AG20443 (cell line): ENCODE measurements around the gene ABCB9.

Experiments used
- DNase-seq: peaks from one replicate; pipeline ENCODE4 v3.0.0; 2012; ENCODE audit warnings: low spot score, mixed read lengths

Gene ABCB9

DNA sequence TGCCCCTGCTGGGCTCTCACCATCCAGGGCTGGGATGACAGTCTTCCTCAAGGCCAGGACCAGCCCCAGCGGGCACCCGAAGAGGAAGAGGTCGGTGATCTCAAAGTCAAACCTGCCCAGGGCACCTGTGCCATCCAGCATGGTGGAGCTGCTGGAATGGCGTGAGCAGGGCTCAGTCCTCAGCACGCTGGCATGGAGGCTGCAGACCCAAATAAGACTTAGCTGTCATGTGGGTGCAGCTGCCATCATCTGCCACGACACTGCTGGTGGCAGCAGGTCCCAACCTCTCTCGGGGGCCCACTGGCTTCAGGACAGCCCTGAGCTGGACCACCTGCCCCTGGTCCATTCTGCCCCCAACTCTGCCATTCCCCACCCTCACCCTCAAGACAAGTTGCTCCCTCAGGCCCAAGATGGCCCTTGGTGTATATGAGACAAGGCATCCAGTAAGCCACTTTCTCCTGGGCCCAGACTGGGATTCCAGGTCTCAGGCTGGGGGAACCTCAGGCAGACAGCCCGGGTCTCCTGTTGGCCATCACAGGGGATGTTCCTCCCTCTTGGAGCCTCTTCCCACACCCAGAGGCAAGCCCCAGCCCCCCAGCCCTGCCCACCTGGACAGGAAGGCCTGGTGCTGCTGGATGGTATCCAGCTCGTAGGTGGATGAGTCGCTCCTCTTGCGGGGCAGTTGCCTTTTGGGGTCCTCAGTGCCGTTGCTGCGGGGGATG, 28.7 kb upstream of the ABCB9 start:
- DNase-seq = no peak

DNA sequence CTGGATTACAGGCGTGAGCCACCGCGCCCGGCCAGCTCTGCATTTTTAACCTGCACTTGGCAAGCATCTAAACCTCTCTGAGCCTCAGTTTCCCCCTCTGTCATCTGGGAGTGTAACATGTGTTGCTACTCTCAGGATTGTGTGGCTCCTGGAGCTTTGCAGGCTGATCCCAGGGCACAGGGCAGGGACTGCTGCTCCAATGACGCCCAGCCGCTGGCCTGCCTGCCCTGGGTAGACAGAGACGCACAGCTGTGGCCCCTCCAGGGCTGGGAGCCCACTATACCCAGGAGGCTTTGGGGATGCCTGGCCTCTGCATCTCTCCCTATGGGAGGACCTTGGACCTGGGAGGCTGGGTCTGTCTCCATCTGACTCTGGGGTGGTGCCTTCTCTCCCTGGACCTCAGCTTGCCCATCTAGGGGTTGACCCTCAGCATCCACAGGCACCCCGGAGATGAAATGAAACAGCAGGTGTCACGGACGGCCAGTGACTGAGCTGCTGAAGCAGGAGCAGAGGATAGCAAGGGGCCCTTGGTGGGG, 27.9 kb upstream of the ABCB9 start:
- DNase-seq = no peak

DNA sequence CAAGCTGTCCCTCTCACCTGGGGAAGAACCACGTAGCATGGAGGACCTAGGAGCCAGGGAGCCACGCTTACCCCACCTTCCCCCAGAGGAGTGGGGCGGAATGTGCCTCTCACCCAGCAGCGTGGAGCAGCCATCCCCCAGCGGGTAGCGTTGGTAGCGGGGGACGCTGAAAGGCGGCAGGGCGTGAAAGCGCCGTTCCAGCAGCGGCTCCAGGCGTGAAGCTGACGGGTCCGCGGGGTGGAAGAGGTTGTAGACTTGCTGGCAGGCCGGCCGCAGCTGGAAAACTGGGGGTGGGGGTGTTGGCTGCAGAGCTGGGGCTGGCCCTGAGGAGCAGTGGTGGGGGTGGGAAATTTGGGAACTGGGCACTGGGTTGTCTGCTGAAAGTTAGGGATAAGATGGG, 26.1 kb upstream of the ABCB9 start:
- DNase-seq = no peak

DNA sequence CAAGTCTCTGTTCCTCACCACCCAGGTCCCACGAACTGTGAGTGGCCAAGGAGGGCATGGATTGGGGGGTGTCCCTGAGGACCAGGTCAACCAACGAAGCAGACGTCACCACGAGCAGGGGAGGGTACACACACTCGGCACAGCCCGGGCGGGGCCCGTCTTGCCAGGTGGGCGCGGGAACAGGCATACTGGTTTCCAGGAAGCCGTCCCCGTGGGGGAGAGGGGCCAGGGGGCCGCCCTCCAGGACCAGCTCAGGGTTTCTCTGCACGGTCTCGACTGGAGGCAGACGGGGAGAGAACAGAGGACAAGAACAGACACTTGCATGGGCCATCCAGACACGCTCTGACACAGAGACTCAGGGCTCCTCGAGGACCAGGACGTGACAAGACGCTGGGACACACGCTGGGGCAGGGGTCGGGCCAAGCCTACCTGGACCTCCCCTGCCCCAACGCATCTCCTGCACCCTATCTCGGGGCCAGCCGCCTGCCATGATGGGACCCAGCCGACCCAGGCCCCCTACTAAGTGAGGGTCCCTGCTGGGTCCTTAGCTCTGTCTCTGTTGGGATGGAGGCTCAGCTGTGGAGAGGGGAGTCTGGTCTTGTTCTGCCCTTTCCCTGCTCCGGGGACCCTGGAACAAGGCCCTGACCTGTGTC, 25.5 kb upstream of the ABCB9 start:
- DNase-seq = no peak

DNA sequence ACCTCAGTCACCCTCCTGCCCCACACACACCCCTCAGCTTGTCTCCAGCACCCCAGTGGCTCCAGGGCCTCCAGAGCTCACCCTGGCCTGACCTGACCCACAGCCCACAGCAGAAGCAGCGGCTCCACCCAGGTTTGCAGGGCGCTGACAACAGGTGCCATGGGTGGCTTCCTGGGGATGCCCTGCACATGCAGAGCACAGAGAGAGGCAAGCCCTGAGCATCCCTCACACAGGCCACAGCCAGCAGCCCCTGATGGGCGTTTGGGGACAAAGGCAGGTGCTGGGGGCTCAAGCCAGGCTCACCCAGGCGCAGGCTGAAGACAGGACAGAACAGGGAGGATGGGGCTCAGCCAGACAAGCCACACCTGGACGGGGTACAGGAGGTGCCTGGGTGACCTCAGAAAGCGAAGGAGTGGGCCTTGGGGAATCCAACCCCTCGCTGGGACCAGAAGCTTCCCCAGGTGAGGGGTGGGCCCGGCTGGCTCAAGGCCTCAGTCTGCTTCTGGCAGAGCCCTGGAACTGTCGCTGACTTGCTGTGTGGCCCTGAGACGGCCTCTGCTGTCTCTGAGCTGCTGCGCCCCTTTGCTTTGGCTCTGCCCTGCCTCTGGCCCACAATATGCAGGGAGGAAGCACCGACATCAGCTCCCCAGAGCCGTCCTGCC, 24.8 kb upstream of the ABCB9 start:
- DNase-seq = no peak

DNA sequence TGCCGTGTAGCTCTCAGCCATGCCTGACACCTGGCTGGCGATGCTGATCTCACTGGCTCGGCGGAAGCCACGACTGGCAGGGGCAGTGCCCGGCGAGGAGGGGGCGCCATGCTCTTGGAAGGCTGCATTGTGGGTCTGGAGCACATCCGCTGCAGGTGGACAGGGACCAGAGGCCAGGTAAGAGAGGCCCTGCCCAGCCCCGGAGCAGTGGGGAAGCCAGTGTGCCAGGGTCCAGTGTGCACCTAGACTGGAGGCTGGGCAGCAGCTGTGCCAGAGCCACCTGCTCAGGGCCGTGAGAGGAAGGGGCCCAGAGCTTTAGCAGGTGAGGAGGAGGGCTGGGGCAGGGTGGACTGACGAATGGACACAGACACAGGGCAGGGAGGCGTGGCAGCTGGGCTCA, 24.3 kb upstream of the ABCB9 start:
- DNase-seq = no peak

DNA sequence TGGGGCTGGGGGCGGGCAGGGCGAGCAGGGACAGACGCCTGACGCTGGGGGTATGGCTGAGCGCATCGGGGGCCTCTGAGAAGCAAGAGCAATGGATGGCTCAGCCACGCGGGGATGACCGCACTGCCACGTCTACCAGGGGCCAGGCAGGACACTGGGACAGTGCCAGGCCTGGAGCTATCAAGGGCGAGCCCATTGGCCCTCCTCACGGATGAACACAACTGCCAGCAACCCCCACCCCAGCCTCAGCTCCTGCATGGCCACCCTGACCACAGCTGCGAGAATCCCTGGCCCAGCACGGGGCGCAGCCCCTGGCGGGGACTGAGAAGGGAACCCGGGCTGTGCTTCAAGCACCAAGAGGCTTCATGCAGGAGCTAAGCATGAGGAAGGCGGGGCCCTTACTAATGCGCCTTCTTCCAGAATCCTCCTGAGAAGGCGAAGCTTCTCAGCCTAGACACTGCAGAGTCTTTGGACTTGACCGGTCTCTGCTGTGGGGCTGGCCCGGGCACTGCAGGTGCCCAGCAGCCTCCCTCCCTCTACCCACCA, 23.7 kb upstream of the ABCB9 start:
- no peak for DNase-seq

DNA sequence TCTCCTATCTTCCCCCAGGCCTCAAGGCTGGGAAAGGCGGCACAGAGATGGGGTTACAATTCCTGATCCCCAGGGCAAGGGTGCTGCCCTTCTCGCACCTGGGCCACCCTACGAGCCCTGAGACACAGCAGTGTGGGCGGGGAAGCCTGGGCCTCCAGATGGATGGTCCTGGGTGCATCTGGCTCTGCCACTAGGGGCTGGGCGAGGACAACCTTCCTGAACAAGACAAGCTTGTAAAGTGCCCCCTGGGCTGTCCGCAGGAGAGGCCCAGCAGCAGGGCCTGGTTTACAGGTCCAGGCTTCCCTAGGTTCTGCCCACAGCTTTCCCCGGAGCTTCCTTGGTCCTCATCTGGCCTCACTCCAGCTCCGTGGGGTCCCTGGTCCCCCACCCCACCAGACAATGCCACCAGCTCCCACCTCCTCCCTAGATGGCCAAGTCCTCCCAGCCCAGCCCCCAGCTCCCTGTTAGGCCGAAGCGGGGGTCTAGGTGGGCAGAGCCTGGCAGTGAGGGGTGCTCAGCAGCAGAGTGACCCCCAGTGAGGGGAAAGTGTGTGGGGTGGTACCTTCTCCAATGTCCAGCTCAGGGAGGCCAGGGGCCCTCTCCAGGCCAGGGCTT, 23.1 kb upstream of the ABCB9 start:
- no peak for DNase-seq

DNA sequence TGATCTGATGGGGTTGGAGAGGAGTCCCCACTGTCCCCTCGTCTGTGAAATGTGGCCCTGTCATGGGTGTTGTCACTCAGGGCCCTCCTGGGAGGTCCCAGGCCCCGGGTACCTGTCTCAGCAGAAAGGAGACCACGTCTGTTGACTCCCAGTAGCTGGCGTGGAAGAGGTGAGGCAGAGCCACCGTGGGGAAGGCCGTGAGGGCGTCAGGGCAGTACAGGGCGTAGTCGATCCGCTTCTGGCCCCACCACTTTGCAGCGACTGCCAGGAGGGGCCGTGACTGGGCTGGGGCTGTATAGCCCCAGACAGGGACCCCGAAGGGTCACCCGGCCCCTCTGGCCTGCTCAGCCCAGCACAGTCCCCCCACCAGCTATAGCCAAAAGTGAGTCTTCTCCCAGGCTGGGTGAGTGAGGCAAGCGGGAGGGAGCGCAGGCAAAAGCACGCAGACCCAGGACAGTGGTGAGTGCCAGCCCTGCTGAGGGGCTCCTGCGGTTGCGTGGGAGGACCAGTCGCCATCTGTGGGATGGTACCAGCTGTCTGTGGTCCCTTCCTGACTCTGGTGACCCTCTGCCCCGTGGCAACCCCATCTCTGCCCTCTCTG, 22.4 kb upstream of the ABCB9 start:
- no peak for DNase-seq

DNA sequence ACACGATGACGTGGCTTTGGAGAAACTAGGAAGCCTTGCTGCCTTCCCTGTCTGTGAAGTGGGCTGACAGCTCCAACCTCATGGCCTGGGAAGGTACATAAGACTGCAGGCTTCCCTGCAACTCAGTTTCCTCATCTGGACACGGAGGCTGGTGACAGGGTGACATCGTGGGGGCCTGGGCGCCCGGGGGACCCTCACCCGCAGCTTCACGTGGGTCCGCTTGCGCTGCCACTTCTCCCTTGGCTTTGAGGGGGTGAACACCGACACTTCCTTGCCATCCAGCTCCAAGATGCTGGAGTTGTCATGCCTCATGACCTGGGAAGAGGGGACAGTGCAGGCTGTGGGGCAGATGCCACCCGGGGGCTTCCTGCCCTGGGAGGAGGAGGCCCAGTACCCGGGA, 21.8 kb upstream of the ABCB9 start:
- DNase-seq = no peak

DNA sequence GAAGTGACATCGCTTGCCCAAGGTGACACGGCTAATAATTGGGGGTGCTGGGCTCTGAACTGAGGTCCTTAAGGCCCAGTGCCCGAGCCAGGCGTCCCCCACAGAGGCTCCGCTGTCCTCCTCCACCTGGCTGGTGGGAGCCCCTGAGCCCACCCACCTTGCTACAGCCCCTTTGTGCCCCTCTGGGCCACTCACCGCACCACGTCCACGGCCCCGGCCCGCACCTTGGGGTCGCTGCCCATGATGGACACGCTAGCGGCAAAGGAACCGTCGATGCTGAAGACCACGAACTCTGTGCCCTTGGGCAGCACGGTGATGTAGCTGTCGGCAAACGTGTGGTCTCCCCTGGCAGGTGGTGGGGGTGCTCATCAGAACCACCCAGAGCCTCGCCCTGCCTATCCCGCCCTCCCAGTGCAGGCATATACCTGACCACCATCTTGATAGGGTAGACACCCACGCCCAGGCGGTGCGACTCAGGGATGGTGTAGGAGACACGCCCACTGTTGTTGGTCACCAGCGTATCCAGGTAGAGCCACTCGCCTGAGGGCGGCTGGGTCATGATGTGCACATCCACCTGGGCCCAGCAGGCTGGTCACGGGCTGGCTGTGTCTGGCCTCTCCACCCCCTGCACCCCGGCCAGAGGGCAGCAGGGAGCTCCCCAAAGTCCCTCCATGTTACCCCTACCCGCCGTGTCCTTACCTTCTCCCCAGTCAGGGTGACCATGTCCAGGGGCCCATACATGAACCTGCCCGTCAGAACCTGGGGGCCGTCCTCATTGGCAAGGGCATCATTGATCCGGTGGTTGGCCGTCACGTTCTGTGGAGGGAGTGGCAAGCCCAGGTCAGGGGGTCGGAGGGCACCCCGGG, 21.1 kb upstream of the ABCB9 start:
- no peak for DNase-seq

DNA sequence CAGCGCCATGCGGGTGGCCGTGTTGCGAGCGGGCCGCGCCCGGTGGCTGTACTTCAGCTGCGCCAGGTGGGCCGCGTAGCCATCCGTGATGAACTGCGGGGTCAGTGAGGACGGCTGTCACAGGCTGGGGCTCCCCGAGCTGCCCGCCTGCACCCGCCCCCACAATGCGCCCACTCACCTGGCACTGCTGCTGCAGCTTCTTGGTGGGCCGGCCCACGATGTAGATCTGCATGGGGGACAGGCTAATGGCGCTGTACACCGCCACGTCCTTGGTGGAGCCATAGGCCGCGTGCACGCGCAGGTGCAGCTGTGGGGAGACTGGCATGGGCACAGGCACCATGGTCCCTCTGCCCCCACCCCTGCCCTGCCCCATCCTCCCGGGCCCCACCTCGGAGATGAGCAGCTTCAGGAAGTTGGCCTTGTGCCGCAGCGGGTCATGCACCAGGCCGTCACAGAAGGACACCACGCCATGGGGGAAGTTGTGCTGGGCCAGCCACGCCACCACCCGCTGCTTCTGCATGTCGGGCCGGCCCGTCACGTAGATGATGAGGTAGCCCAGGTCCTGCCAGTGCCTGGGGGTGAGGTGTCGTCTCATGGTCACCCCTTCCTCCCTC, 20.1 kb upstream of the ABCB9 start:
- DNase-seq = no peak

DNA sequence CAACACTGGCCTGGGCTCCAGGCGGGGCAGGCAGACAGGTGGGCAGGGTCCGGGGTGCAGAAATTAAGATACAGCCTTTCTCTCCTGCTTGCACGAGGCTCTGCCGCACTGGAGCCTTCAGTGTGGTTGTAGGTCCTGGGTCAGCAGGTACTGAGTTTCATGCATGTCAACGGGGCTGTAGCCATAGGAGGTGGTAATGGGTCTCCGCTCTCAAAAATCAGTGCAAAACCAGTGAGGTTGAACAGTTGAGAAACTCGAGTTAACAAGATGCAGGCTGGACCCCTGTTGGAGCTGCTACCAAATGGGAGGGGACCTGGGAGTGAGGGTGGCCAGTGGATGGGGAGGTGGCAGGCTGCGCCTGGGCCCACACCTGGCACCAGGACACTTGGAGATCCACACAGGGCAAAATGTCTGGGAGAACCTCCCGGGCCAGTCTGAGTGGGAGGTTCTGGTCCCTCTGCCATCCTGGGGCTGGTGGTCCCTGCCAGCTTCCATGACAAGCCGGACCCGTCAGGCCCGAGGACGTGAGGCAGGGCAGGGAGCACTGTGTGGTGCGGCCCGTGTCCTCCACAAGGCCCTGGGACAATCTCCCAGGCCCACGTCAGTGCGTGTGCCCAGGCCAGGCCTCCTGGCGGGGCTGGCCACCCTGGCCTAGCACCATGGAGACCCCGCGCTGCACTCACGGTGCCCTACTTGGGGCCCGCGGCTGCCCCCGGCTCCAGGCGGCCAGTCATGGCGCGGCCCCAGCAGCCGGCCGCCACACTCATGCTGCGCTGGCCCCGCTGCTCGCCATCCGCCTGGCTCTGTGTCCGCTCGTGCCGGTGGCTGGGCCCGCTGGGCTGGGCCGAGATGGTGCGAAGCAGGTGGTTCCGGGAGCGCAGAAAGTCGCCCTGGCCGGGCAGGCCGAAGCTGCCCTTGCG, 19.3 kb upstream of the ABCB9 start:
- DNase-seq = no peak

DNA sequence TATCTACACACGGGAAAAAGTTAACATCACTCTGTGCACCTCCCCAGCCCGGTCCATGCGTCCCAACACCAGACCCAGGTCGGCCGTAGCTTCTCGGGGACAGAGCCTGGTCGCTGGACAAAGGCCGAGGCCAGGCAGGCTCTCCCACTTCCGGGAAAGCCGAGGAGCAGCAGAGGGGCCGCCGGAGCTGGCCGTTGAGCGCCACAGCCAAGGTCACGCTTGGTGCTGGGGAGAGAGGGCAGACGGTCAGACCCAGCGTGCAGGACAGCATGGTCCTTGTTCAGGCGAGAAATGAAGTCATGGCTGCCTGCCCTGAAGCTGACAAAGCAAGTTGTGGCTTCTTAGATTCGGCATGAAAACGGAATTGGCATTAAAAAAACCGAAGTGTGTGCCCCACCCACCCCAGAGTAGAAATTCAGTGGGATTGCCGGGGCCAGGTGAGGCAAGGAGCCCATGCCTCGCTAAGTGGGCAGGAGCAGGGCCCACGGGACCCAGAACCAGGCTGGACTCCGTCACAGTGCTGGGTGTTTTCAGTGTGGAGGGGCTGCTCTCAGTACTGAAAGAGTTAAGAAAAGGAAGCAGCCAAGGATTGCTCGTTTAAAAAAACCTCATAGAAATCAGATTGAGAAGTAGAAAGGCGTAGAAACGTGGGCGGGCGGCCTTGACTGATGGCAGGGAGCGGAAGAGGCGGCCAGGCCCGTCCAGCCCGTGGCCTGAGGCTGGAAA, 18.5 kb upstream of the ABCB9 start:
- no peak for DNase-seq

DNA sequence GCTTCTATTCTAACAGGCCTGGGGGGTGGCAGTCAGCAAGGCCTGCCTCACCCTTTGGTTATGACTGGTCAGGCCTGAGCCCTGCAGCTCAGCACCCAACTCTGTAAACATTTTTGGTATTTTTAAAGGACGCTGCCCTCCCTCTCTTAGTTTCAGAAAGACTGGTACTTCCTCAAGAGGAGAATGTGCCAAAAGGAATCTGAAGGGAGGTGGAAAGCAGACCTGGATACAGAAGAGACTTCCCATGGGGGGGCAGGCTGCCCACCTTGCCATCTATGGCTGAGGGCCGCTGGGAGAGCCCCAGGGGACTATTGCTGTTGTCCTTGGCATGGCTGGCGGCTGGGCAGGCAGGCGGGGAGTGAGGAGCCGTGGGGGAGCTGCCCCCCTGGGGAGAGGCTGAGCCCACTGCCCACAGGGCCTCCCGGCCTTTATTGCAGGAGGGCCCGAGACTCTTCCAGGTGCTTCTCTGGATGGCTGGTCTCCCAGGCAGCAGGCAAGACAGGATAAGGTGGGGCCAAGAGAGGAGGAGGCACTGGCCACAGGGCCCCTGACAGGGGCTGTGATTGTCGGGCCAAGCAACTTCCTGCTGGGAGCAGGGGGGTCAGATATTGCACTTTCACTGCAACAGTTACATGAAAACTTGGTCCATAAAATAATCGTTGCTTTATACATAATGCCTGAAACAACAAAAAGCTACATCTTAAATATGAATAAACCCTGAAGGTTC, 17.7 kb upstream of the ABCB9 start:
- no peak for DNase-seq

DNA sequence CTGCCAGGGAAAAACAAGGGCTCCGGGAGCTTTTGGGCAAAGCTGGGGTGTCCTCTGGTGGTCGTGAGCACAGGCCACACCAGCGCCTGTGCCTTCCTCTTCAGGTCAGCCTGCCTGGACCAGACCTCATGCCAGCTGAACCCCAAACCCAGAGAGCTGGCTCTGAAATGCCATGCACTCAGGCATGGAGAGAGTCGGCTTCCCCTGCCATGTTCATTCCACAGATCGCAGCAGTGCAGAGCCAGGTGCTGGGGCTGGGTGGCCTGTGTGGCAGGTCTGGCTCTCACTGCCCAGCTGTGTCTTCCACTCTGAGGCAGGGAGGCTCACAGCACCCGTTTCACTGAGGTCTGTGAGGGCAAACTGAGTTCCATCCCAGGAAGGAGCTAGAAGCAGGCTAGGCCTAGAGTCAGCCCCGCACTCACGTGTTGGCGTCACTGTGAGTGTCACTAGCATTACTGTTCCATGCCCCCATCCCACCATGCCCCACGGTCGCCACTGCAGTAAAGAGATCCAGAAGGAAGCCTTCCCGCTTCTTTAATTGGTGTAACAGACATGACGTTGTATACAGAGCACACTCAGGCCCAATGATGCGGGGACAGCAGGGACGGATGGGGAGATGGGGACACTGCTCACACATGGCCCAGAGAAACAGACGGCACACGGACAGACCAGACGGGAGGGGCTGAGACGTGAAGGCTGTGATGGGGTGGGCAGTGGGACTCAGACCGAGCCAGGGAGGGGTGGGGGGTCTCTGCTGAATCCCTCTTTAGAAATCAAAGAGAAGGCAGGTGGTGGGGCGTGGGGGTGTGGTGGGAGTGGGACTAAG, 16.9 kb upstream of the ABCB9 start:
- no peak for DNase-seq

DNA sequence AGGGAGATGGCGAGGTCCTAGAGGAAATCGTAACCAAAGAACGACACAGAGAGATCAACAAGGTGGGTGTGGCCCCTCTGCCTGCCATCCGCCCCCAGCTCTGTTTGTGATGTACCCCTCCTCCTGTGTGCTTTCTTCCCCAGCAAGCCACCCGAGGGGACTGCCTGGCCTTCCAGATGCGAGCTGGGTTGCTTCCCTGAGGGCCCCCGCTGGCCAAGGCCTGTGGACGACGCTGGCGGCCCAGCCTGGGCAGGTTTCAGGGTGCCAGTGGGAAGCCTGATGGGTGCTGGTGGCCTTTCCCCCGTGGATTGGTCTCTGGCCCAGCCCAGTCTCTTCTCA, 16.2 kb upstream of the ABCB9 start:
- no peak for DNase-seq
